ENCODE data around the gene PRDM1. TPM values are rescaled to one million over a fixed set of nuclear protein-coding genes. Genes with fewer than 3 reads are reported as not detected.

Gene PRDM1
- total RNA-seq, 4 donors from 2014 or later = 1.0 to 20.7 (median 7.0) TPM

GRCh38 chr6:106053484-106054205 lies 32.5 kb upstream of the PRDM1 start:
- intact Hi-C loops (cut with DNase I; ENCODE audit: low total_unique reads) = no loop called here
- DNase-seq = no peak
- Histone ChIP-seq H3K4me1 (no peaks in the 10 kb centered on the region), H3K27ac (no peak overlapping the region), H3K4me3 (no peak overlapping the region), H3K27me3 (no peaks in the 10 kb centered on the region), H3K9me3 (no peaks in the 10 kb centered on the region), H3K36me3 (no peaks in the 10 kb centered on the region)
- TF ChIP-seq CTCF (IDR thresholded peaks at IDR 0.05) (no peak), POLR2A (IDR thresholded peaks at IDR 0.05) (no peak)

GRCh38 chr6:106055489-106055888 lies 30.6 kb upstream of the PRDM1 start:
- Histone ChIP-seq H3K27me3 (no peaks in the 10 kb centered on the region), H3K9me3 (no peaks in the 10 kb centered on the region), H3K4me1 (no peaks in the 10 kb centered on the region), H3K4me3 (no peak overlapping the region), H3K27ac (no peak overlapping the region), H3K36me3 (no peaks in the 10 kb centered on the region)
- intact Hi-C loops (cut with DNase I; ENCODE audit: low total_unique reads) = no loop called here
- DNase-seq = no peak
- TF ChIP-seq CTCF (IDR thresholded peaks at IDR 0.05) = no peak
- TF ChIP-seq POLR2A (IDR thresholded peaks at IDR 0.05) = no peak

GRCh38 chr6:106056060-106056745 lies 29.9 kb upstream of the PRDM1 start:
- H3K27me3 ChIP-seq = no peaks in the 10 kb centered on the region
- no peak for DNase-seq
- intact Hi-C loops (cut with DNase I; ENCODE audit: low total_unique reads) = no loop called here
- no peaks in the 10 kb centered on the region for H3K36me3 ChIP-seq
- no peaks in the 10 kb centered on the region for H3K9me3 ChIP-seq
- no peak overlapping the region for H3K4me3 ChIP-seq
- no peaks in the 10 kb centered on the region for H3K4me1 ChIP-seq
- no peak overlapping the region for H3K27ac ChIP-seq
- no peak for TF ChIP-seq POLR2A (IDR thresholded peaks at IDR 0.05)
- TF ChIP-seq CTCF (IDR thresholded peaks at IDR 0.05) = no peak

- Histone ChIP-seq H3K4me3 (no peak overlapping the region), H3K9me3 (no peaks in the 10 kb centered on the region), H3K36me3 (no peaks in the 10 kb centered on the region), H3K27ac (no peak overlapping the region), H3K4me1 (no peaks in the 10 kb centered on the region), H3K27me3 (no peaks in the 10 kb centered on the region)
- DNase-seq = no peak
- TF ChIP-seq POLR2A (IDR thresholded peaks at IDR 0.05) = no peak
- TF ChIP-seq CTCF (IDR thresholded peaks at IDR 0.05) = no peak
- intact Hi-C loops (cut with DNase I; ENCODE audit: low total_unique reads) = no loop called here
Observed at GRCh38 chr6:106056746-106057390, 29.3 kb upstream of the PRDM1 start.

GRCh38 chr6:106059331-106059730 lies 26.8 kb upstream of the PRDM1 start:
- DNase-seq = no peak
- Histone ChIP-seq H3K4me1 (no peaks in the 10 kb centered on the region), H3K36me3 (no peaks in the 10 kb centered on the region), H3K27me3 (no peaks in the 10 kb centered on the region), H3K4me3 (no peak overlapping the region), H3K27ac (no peak overlapping the region), H3K9me3 (no peaks in the 10 kb centered on the region)
- TF ChIP-seq CTCF (IDR thresholded peaks at IDR 0.05) = no peak
- no peak for TF ChIP-seq POLR2A (IDR thresholded peaks at IDR 0.05)
- intact Hi-C loops (cut with DNase I; ENCODE audit: low total_unique reads) = no loop called here

Measured in uterus (tissue), 4 donors.